Stimulated activated CD4-positive, alpha-beta T cell treated with anti-CD3 and anti-CD28 coated beads, Interleukin-12 subunit alpha, Interleukin-12 subunit beta, amount 100 ng/mL, for 48 hours (primary cell): ENCODE data around the gene KMT2B.
A peak's percentile ranks its signal among the peaks of the same experiment; 100 is the strongest.

Source experiments
- DNase-seq, 3 donors: peaks; one replicate each; pipeline ENCODE4 v3.0.0-alpha.2; 2020; ENCODE audit warnings: low read depth in 2 of 3, low spot score in 1 of 3

KMT2B gene

DNA sequence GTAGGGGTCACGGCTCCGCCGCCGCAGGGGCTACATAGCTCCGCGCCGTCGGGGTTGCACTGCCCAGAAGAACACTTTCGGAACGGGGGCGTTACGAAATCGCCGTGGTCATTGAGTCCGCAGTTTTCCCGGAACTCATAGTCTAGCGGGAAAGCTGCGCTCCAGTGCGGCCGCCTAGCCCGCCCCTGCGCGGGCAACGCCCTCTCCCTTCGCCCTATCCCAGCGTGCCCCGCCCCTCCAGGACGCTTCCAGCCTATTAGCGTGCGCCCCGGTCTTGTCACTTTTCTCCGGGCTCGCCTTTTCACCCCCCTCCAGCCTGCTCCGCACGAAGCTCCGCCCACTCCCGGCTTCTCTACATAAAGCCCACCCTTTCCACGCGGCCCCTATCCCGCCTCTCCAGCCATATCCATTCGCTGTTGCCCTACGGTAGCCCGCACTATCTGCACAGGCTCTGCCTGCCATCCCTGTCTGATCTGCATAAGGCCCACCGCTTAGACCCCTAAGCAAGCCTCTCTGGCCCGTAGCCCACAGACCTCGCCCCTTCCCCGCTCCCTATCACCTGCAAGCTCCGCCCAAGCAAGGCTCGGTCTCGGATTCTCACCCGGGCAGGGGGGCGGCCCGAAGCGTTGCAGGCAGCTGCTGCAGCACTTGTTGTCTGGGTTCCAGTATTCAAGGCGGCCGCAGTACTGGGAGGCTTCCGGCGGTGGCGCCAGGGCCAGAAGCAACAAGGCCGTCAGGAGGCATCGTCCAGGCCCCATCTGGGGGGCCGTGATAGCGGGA, 22.8 kb downstream of the KMT2B start:
- peak; percentile 92 to 94 (median 93) for DNase-seq

DNA sequence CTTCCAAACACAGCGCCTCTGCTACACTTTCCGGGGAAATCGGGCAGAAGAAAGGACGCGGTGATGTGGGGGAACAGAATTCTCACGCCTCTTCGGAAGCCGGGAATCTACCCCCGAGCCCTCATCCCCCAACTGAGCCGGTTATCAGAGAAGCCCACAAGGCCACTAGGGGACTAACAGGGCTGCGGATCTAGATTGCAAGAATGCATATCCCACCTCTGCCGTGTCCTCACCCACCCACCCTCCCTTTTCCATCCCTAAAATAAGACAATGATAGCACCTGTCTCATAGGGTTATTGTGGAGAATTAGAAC, 23.4 kb downstream of the KMT2B start:
- DNase-seq, result no peak

DNA sequence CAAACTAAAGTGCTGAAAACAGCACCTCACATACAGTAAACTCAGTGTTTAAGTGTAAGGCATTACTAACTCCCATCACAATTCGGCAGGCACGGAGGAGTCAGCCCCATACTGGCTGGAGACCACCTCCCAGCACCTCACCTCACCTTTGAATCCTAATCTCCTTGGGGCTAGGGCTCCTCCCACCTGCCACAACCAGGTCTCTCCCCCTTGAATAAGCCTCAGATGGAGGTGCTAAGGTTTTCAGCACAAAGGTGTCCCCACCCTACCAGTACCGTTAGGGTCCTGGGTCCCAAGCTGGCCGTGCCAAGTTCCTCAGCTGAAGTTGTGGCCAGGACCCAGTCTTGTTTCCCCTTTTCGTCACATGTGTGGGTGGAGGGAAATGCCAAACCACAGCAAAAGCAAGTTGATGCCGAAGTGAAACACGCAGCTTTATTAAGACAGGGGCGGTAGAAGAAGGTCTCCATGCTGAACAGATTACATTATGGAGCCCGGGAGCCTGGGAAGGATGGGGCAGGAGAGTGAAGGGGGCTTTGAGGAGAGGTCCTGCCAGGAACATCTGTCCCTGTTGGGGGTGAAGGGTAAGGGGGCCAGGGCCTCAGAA, 24.4 kb downstream of the KMT2B start, which contains the start of gene IGFLR1:
Gene IGFLR1 (minus strand): TSS at position 332 of the 604 bp plus-strand sequence. CDS start 1,272 bp downstream, outside the sequence.
- peak; percentile 59 to 79 (median 65) for DNase-seq

DNA sequence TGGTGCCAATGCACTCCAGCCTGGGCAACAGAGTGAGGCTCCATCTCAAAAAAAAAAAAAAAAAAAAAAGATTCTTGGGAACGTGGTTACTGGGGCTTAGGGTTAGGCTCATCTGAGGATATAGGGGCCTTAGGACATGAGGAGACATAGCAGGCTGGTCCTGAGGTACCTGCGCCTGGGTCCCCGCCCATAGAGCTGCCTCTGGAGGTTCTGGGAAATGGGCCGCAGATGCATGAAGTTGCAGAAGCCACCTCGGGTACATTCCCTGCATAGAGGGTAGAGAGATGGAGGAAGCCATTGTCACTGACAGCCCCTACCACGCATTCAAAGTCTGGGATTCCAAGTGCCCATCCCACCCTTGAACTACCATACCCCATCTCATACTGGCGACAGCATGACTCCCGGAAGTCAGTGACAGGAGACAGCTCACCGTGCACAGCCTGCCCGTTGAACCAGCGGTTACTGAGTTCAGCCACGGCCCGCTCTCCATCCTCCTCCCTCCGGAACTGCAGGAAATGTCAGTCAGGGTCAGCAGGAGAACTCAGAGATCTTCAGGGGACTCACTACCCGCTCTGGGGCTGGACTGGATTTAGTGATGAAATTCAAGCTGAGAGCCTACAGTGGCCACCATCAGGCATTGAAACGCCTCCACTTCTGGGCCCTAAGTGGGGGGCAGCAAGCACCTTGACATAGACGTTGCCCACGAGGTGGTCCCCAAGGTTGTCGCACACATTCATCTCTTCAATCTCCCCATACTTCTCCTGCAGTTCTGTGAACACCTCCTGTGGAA, 26.0 kb downstream of the KMT2B start:
- no peak for DNase-seq

DNA sequence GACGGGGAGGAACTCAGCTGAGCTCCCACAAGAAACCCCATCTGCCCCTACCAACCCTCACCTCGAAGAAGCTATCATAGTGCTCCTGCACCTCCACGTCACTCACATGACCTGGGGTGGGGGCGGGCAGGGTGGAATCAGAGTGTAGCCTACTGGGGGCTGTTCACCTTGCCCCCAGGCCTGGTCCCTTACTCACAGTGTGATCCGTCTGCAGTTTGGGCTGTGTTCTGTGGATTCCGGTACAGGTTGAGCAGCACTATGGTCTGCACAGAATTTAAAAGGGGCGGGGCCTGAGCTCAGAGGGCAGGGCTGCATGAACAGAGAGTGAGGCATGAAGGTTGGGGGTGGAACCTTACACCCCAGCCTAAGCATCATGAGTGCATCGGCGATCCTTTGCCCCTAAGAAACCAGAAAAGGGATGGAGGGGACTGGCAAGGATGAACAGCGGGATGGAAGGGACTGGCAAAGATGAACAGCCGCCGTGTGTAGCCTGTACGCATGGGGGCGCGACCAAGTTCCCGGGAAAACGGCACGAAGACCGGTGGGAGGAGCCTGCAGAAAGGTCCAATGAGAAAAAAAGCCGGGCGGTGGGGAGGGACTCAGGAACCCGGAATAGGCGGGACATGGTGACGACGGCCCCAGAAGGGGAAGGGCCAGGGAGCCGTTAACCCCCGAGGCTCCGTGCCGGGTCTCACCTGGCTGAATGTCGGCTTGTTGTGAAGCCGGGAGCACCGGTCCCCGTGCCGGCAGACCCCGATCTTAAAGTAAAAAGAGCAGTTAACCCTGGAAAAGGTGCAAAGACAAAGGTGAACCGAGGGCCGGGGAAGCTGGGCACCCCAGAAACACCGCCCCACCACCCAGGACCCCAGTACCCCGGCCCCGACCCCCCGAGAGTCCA, 26.9 kb downstream of the KMT2B start:
- DNase-seq, result peak; percentile 90

DNA sequence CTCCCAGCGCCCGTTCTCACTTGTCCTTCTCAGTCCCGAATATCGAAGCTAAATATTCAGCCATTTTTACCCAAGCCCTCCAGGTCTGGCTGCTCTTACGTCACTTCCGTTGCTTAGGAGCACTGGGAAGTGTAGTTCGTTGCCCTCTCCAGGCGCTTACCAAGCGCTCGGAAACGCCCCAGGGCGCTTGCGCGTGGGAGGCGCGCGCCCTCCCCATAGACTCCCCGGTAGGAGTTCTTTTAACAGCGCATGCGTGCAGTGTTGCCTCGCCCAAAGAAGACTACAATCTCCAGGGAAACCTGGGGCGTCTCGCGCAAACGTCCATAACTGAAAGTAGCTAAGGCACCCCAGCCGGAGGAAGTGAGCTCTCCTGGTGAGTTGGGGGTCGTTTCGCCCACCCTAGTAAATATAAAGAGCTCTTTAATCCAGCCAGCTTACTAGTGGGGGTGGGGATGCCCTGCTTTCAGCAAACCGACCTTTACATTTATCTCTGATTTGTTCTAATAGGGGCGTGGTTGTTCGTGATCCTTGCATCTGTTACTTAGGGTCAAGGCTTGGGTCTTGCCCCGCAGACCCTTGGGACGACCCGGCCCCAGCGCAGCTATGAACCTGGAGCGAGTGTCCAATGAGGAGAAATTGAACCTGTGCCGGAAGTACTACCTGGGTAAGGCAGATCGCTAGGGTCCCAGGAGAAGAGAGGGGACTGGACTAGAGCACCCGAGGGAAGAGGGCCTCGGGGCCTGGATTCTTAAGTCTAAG, 27.7 kb downstream of the KMT2B start, which contains the start of the genes PSENEN and U2AF1L4:
Gene PSENEN (plus strand): TSS at position 324 of the 759 bp plus-strand sequence. CDS start 280 bp downstream, at position 604.
Gene U2AF1L4 (minus strand): TSS at position 91 of the 759 bp plus-strand sequence. CDS start 27 bp downstream, at position 64.
- peak; percentile 90 to 93 (median 90) for DNase-seq

DNA sequence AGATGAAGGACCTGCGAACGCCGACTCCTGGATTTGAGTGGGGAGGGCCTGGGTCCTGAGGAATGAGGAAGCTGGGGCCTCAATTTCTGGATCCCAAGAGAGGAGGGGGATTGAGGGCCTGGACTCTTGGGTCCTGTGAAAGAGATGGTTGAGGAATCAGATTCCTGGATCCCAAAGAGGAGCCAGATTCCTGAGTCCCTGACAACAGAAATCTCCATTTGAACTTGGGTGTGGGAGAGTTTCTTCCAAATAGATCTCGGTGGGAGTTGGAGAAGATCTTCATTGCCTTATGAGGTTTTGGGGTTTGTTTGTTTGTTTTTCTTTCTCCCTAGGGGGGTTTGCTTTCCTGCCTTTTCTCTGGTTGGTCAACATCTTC, 28.3 kb downstream of the KMT2B start:
- no peak for DNase-seq

DNA sequence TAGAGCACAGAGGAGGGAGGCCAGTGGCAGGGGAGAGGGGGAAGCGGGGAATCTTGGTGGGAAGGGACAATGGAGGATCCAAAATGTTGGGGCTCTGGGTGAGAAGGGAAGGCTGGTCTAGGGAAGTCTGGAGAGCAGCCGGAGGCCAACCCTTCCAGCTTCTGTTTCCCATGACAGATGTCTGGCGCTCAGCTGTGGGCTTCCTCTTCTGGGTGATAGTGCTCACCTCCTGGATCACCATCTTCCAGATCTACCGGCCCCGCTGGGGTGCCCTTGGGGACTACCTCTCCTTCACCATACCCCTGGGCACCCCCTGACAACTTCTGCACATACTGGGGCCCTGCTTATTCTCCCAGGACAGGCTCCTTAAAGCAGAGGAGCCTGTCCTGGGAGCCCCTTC, 28.7 kb downstream of the KMT2B start:
- no peak for DNase-seq

DNA sequence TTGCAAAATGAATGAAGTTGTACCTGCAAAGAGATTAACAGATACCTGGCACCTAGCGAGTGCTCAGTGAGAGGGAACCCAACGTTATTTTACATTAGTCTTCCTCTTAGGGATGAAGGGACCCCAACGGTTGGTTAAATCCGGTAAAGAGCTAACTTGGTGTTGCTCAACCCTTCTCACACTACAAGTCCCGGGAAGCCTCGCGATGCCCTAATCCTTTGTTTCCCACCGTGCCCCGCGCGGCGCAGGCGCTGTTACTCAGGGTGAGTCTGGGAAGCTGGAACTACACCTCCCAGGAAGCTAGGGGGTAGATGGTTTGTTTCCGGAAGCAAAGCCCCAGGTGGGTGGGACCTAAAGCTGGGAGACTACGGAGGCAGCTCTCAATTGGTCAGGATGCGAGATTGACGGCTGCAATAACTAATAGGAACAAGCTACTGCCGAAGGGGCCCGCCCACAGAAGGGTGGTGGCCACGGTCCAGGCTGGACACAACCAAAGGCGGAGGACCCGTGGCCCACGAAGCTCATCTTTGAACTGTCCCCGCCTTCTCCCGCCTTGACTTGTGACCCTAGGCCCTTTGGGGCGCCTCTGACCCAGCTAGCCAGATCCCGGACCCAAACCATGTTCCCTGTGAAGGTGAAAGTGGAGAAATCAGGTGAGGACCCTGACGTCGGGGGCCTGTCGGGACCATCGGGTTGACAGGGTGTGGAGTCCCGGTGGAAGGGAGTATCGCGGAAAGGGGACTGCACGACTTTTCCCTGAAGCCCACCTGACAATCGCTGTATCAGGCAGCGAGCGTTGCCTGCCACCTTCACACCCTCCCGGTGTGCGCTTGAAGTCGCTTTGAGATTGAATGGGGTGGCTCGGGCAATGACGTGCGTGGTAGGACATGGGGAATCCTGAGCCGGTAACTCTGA, 30.6 kb downstream of the KMT2B start, which contains the start of gene LIN37:
Gene LIN37 (plus strand): TSS at position 471 of the 915 bp plus-strand sequence. CDS start 149 bp downstream, at position 620.
- peak; percentile 97 to 99 (median 98) for DNase-seq

DNA sequence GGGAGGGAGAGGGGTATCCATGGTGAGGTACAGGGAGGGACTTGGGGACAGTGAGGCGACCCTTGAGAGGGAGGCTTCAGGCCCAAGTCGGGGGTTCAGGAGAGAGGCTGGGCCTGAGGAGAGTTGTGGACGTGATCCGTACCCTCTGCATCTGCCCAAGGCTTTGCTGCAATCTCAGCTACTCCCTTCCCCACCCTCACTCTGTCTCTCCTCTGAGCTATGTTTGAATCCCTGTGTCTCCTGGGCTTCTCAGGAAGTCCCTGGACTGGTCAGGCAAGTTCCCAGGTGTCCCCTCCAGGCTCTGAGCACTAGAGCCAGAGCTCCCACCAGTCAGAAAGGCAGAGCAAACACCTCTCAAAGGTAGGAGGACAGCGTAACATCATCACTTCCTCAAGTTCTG, 32.4 kb downstream of the KMT2B start:
- no peak for DNase-seq

DNA sequence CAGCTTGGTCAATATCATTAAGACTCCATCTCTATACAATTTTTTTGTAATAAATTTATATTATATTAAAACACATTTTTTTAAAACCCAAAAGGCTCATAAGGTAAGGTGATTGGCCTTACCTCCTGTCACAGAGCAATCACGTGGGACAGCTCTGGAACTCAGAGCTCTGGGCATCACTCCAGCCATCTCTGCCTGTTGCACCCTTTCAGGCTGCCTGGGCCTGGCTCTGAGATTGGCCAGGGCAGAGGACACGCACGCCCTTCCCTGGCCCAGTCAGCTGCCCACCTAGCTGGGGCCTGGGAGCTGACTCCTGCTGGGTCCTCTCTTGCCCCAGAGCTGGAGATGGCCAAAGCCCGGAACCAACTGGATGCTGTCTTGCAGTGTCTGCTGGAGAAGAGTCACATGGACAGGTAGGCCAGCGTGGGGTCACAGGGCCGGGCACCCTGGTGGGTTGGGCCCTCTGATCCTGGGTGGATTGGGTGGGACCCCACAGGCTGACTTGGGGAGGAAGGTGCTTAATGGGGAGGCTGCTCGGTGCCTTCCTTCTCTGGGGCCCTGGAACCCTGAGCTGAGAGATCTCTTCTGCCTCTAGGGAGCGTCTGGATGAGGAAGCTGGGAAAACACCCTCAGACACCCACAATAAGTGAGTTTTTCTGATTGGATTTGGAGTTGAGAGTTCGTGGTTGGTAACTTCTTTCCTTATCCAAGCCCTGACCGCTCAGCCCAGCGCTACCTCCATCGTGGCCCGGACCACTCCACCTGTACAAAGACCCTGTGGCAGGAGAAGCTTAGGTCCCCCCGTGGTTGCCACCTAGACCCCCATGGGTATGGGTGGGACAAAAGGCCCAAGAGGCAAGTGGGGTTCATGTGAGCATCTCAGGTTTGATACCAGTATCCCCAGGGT, 34.3 kb downstream of the KMT2B start:
- DNase-seq, result no peak

DNA sequence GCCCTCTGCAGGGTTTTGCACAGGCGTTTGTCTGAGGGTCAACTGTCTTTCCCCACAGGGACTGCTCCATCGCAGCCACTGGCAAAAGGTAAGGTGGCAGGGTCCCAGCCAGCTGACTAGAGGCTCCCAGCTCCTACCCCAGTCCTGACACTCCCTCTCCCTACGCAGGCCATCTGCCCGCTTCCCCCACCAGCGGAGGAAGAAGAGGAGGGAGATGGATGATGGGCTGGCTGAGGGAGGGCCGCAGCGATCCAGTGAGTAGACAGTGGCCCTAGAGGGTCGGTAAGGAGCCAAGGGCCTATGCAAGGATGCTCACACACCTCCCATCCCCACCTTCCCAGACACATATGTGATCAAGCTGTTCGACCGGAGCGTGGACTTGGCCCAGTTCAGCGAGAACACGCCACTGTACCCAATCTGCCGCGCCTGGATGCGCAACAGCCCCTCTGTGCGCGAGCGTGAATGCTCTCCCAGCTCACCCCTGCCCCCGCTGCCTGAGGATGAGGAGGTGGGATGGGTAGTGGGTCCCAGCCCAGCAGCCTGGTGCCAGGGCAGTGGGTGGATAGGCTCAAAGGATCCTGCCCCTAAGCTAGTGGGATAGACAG, 35.0 kb downstream of the KMT2B start:
- no peak for DNase-seq

DNA sequence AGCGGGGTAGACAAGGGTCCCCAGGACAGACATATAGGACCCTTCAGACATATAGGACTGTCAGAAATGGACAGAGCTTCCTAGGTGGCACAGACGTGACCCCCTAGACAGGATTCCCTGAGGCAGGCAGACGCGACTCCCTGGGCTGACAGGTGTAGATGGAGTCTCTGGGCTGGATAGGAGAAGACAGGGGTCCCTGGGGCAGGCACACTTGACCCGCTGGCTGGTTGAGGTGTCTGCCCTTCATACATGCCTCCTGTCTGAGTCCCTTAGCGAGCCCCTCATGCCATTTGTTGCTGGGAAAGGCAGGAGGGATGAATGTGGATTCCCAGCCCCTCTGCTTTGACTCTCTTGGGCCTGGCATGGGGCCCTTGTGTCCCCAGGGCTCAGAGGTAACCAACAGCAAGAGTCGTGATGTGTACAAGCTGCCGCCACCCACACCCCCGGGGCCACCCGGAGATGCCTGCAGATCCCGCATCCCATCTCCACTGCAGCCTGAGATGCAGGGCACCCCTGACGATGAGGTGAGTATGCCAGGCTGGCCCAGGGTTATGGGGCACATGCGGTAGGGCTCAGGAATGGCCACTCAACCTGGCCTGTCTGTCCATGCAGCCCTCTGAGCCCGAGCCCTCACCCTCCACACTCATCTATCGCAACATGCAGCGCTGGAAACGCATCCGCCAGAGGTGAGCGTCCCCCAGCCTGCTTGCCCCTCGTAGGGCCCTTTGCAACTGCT, 36.0 kb downstream of the KMT2B start:
- no peak for DNase-seq

DNA sequence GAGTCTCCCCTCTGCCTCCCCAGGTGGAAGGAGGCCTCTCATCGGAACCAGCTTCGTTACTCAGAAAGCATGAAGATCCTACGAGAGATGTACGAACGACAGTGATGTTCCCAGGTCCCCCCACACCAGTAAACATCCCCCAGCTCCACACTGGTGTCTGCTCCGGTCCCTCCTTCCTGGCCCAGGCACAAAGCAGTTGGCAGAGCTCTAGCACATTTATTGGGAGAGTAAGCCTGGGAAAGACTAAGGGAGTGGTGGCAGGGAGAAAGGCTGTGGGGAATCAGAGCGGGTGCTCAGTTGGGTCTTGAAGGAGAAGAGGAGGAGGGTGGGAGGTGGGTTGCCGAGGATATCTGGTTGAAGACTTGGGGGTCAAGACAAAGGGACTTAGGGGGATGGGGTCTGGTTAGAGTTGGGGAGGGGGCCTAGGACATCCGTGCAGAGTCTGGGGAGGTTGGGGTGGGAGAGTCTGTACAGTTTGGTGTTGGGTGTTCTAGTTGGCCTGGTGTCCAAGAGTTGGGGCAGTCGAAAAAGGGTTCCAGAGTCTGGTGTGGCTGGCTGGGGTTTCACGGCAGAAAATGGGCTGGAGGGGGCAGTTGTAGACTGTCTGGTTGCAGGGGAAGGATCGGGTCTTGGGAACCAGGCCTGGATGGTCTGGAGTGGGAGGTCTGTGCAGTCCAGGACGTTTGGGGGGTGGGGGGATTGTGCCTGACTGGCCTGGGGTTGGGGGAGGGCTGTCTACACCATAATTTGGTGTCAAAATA, 36.7 kb downstream of the KMT2B start:
- no peak for DNase-seq

DNA sequence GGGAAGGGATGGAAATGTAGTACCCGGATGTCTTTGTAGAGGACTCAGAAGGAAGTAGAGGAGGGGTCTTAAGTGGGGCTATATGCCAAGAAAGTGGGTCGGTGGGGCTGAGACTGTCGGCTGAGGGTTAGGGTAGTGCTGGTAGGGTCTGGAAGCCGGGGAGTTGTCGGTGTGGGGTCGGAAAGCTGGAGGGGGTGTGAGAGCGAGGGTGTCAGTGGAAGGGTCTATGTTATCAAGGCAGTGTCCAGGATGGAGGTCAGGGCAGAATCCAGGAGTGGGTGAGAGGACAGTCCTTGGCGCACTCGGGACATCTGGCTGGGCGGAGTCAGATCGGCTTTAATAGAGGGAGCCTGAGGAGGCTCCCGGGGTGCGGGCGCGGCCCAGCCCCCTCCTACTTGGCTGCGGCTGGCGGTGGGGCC, 37.3 kb downstream of the KMT2B start:
- no peak for DNase-seq
